ENCODE results near the gene ACOT11. TPM values are rescaled to one million over a fixed set of nuclear protein-coding genes. Genes with fewer than 3 reads are reported as not detected.
A peak's percentile ranks its signal among the peaks of the same experiment; 100 is the strongest.
"Not testable (repeated sequence)": the region's sequence is repeated elsewhere in the genome, so short reads cannot be mapped to it uniquely, and the experiment has no call there.

ACOT11 gene
- total and polyA plus RNA-seq, 10 of the 15 experiments (the other 5 are each of a cell fraction or from before 2014, with no cell fraction given), result 0.04 to 0.85 (median 0.39) TPM; not detected in 1

DNA sequence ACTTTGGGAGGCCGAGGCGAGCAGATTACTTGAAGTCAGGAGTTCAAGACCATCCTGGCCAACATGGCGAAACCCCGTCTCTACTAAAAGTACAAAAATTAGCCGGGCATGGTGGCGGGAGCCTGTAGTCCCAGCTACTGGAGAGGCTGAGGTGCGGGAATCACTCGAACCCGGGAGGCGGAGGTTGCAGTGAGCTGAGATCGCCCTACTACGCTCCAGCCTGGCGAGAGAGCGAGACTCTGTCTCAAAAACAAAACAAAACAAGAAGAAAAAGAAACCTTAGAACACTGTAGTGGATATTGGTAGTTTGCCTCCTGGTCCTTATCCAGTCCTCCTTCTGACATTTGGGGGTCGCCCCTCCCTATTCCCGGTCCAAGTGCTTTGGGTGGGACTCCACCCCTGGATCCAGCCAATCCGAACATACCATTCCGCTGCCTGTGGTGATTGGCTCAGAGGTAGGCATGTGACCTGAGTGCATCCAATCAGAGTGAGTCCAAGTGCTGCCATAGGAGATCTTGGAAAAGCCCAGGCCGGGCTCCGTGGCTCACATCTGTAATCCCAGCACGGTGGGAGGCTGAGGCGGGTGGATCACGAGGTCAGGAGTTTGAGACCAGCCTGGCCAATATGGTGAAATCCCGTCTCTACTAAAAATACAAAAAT lies 34.0 kb upstream of the ACOT11 start:
- FAIRE-seq, POLR2A ChIA-PET: not testable (repeated sequence)

GRCh38 chr1:54516249-54516920 lies 31.6 kb upstream of the ACOT11 start:
- ChIA-PET RAD21 (ENCODE audit: unreplicated experiment) (no interaction called here), SMC1A (ENCODE audit: uncharacterized antibody, unreplicated experiment) (no interaction called here), POLR2A (no interaction called here), CTCF (interaction anchor here (0.6 kb wide), 1 partner anchor 349 kb away, joined by 3 read pairs; no protein-coding TSS in a partner anchor)
- in situ Hi-C loops (cut with MboI) (no loop called here), intact Hi-C loops (cut with micrococcal nuclease; ENCODE audit: unreplicated experiment) (no loop called here)
- no peak for DNase-seq (ENCODE audit: low read depth, low spot score)
- Histone ChIP-seq H3K4me3 (no peak overlapping the region), H4K20me1 (ENCODE audit: control insufficient read depth, insufficient read depth) (no peaks in the 10 kb centered on the region), H3K4me2 (ENCODE audit: control insufficient read depth, insufficient read depth) (no peak overlapping the region), H3K79me2 (ENCODE audit: control insufficient read depth, insufficient read depth, low read length) (no peaks in the 10 kb centered on the region), H3K9me3 (replicated peaks; ENCODE audit: control insufficient read depth, insufficient read depth, low read length) (no peaks in the 10 kb centered on the region), H3K27ac (ENCODE audit: control insufficient read depth, insufficient read depth) (no peak overlapping the region), H3K9ac (ENCODE audit: control insufficient read depth, insufficient read depth, low read length) (no peak overlapping the region), H2AFZ (ENCODE audit: control insufficient read depth, low read depth, low read length) (no peak overlapping the region), H3K36me3 (ENCODE audit: control insufficient read depth in 2 of 2, insufficient read depth in 2 of 2, low read length in 1 of 2) (no peaks in the 10 kb centered on the region), H3K4me1 (ENCODE audit: control insufficient read depth, insufficient read depth, low read length) (no peaks in the 10 kb centered on the region), H3K27me3 (replicated peaks in 1 of 2; ENCODE audit: control insufficient read depth in 2 of 2, insufficient read depth in 2 of 2, low read length in 1 of 2) (no peaks in the 10 kb centered on the region)
- ATAC-seq, result no peak
- FAIRE-seq, result no peak
- BruUV-seq (replicated peaks), result no TSS peak
- WGBS (ENCODE audit: insufficient coverage, insufficient replicate concordance, low lambda C conversion rate, missing lambda C conversion rate), result 4% methylated on average over 4 of the region's 4 CpGs
- TF ChIP-seq TBL1XR1 (IDR thresholded peaks at IDR 0.05; ENCODE audit: low read depth, low read length), result no peak
- no peak for TF ChIP-seq CBX3 (IDR thresholded peaks at IDR 0.05; ENCODE audit: borderline replicate concordance, low read depth)
- TF ChIP-seq ZNF207 (IDR thresholded peaks at IDR 0.05; ENCODE audit: borderline replicate concordance), result no peak
- no peak for TF ChIP-seq HDGF (IDR thresholded peaks at IDR 0.05)
- TF ChIP-seq, protein P1, sequence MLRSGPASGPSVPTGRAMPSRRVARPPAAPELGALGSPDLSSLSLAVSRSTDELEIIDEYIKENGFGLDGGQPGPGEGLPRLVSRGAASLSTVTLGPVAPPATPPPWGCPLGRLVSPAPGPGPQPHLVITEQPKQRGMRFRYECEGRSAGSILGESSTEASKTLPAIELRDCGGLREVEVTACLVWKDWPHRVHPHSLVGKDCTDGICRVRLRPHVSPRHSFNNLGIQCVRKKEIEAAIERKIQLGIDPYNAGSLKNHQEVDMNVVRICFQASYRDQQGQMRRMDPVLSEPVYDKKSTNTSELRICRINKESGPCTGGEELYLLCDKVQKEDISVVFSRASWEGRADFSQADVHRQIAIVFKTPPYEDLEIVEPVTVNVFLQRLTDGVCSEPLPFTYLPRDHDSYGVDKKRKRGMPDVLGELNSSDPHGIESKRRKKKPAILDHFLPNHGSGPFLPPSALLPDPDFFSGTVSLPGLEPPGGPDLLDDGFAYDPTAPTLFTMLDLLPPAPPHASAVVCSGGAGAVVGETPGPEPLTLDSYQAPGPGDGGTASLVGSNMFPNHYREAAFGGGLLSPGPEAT (IDR thresholded peaks at IDR 0.05; ENCODE audit: low read depth), result no peak
- no peak for TF ChIP-seq E2F8 (IDR thresholded peaks at IDR 0.05; ENCODE audit: low read depth, partially characterized antibody)
- no peak for TF ChIP-seq CREB1 (IDR thresholded peaks at IDR 0.05; ENCODE audit: low read depth)

More for the DNA sequence above, 34.0 kb upstream of the ACOT11 start:
- H3K4me1 ChIP-seq (ENCODE audit: control insufficient read depth, insufficient read depth, low read length); H4K20me1 ChIP-seq (ENCODE audit: control insufficient read depth, insufficient read depth); H3K27ac ChIP-seq (ENCODE audit: control insufficient read depth, insufficient read depth); H3K9me3 ChIP-seq (replicated peaks; ENCODE audit: control insufficient read depth, insufficient read depth, low read length); ATAC-seq; in situ Hi-C loops (cut with MboI); H3K4me2 ChIP-seq (ENCODE audit: control insufficient read depth, insufficient read depth); BruUV-seq (replicated peaks); H3K4me3 ChIP-seq; RAD21 ChIA-PET (ENCODE audit: unreplicated experiment); DNase-seq (ENCODE audit: low read depth, low spot score); intact Hi-C loops (cut with micrococcal nuclease; ENCODE audit: unreplicated experiment); SMC1A ChIA-PET (ENCODE audit: uncharacterized antibody, unreplicated experiment); H3K36me3 ChIP-seq (ENCODE audit: control insufficient read depth in 2 of 2, insufficient read depth in 2 of 2, low read length in 1 of 2); H3K9ac ChIP-seq (ENCODE audit: control insufficient read depth, insufficient read depth, low read length); CTCF ChIA-PET; H3K79me2 ChIP-seq (ENCODE audit: control insufficient read depth, insufficient read depth, low read length); H3K27me3 ChIP-seq (replicated peaks in 1 of 2; ENCODE audit: control insufficient read depth in 2 of 2, insufficient read depth in 2 of 2, low read length in 1 of 2); H2AFZ ChIP-seq (ENCODE audit: control insufficient read depth, low read depth, low read length): not testable (repeated sequence)
- 62% methylated on average over 24 of the region's 24 CpGs for WGBS (ENCODE audit: insufficient coverage, insufficient replicate concordance, low lambda C conversion rate, missing lambda C conversion rate)
- TF ChIP-seq, protein P2, sequence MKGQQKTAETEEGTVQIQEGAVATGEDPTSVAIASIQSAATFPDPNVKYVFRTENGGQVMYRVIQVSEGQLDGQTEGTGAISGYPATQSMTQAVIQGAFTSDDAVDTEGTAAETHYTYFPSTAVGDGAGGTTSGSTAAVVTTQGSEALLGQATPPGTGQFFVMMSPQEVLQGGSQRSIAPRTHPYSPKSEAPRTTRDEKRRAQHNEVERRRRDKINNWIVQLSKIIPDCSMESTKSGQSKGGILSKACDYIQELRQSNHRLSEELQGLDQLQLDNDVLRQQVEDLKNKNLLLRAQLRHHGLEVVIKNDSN (IDR thresholded peaks at IDR 0.05; ENCODE audit: borderline replicate concordance, extremely low read length, insufficient read depth, low read depth, low read length), result peak; percentile 25
- TF ChIP-seq NFYB (IDR thresholded peaks at IDR 0.05; ENCODE audit: insufficient read depth, low read depth, low read length), result 0 out of 2 replicates have a peak, but pooled peaks have one; percentile 15
